Right renal cortex interstitium (tissue), 3 donors: ENCODE results near the gene SCARF2. TPM values are rescaled to one million over a fixed set of nuclear protein-coding genes. Genes with fewer than 3 reads are reported as not detected.
"Not testable (repeated sequence)": the region's sequence is repeated elsewhere in the genome, so short reads cannot be mapped to it uniquely, and the experiment has no call there.

ENCODE experiments used
- DNase-seq, 3 donors: peaks; one replicate each; pipeline ENCODE4 v3.0.0-alpha.2; 2013; ENCODE audit warnings: low read depth in 3 of 3, low spot score in 2 of 3
- polyA plus RNA-seq, 3 donors: library from polyadenylated mRNA; unstranded; fragments of 120-200 nt; gene quantifications; one replicate each; pipeline ENCODE4 v1.2.1, GENCODE V29; 2013; ENCODE audit not compliant: insufficient read length in 3 of 3

The SCARF2 gene
- polyA plus RNA-seq, 3 donors, result 13.7 to 16.8 (median 14.6) TPM

- no peak for DNase-seq
These were observed 25.9 kb upstream of the SCARF2 start for GRCh38 chr22:20463324-20464095.

- no peak for DNase-seq
These were observed 22.2 kb upstream of the SCARF2 start for GRCh38 chr22:20459862-20460261.

GRCh38 chr22:20459152-20459542 is 21.5 kb upstream of the SCARF2 start:
- no peak for DNase-seq

- DNase-seq, result no peak
These were observed 21.0 kb upstream of the SCARF2 start for GRCh38 chr22:20458530-20459151.

GRCh38 chr22:20457506-20458240 is 20.0 kb upstream of the SCARF2 start:
- no peak for DNase-seq

GRCh38 chr22:20456722-20457076 is 19.1 kb upstream of the SCARF2 start:
- no peak for DNase-seq

- peak in 1 of 3 donors; percentile 57 for DNase-seq
These were observed 18.6 kb upstream of the SCARF2 start for GRCh38 chr22:20456064-20456721.

- DNase-seq, result no peak
These were observed 18.1 kb upstream of the SCARF2 start for GRCh38 chr22:20455709-20456063.

- DNase-seq, result no peak
These were observed 15.6 kb upstream of the SCARF2 start for GRCh38 chr22:20453222-20453621.

GRCh38 chr22:20451920-20452319 is 14.3 kb upstream of the SCARF2 start:
- DNase-seq, result no peak

- DNase-seq, result not testable (repeated sequence)
These were observed 13.6 kb upstream of the SCARF2 start for GRCh38 chr22:20451129-20451778.

- DNase-seq, result no peak
These were observed 12.9 kb upstream of the SCARF2 start for GRCh38 chr22:20450551-20450906.

- DNase-seq, result no peak
These were observed 12.4 kb upstream of the SCARF2 start for GRCh38 chr22:20449819-20450550.

GRCh38 chr22:20448630-20449029 is 11.0 kb upstream of the SCARF2 start:
- no peak for DNase-seq

GRCh38 chr22:20446383-20446970 is 8.9 kb upstream of the SCARF2 start:
- DNase-seq, result no peak

- no peak for DNase-seq
These were observed 6.7 kb upstream of the SCARF2 start for GRCh38 chr22:20444325-20444724.

- DNase-seq, result no peak
These were observed 5.1 kb upstream of the SCARF2 start for GRCh38 chr22:20442485-20443284.

- DNase-seq, result no peak
These were observed 4.2 kb upstream of the SCARF2 start for GRCh38 chr22:20441631-20442484.
